Urothelium cell line (cell line): ENCODE measurements around the gene CAPNS1.
"Not testable (repeated sequence)": the region's sequence is repeated elsewhere in the genome, so short reads cannot be mapped to it uniquely, and the experiment has no call there.

ENCODE experiments used
- DNase-seq: peaks from one replicate; pipeline ENCODE4 v3.0.0; 2011; ENCODE audit warnings: low spot score, mixed read lengths
- FAIRE-seq: peaks from 2 replicates; lab custom pipeline; 2011; peaks lifted over from hg19 to GRCh38; lab: Jason Lieb, UNC

CAPNS1 gene

GRCh38 chr19:36149673-36150406 lies 10.0 kb downstream of the CAPNS1 start:
- FAIRE-seq (no peak), DNase-seq (no peak)

DNA sequence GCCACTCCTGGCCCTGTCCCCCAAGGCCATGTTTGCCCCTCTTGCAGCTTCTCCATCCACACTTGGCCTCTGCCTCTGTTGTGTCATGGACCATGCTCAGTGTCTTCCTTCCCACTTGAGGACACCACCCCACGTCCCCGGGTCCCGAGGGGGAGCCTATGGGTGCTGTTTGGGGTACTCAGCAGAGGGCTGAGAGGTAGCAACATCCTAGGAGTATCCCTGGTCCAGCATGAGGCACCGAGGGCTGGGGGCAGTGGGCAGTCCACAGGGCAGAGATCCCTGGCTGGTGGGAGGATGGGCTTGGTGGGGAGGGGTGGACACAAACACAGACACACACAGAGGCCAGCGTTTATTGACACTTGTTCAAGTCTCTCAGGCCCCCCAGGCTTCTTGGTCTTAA lies 10.7 kb downstream of the CAPNS1 start:
- FAIRE-seq (no peak), DNase-seq (no peak)

DNA sequence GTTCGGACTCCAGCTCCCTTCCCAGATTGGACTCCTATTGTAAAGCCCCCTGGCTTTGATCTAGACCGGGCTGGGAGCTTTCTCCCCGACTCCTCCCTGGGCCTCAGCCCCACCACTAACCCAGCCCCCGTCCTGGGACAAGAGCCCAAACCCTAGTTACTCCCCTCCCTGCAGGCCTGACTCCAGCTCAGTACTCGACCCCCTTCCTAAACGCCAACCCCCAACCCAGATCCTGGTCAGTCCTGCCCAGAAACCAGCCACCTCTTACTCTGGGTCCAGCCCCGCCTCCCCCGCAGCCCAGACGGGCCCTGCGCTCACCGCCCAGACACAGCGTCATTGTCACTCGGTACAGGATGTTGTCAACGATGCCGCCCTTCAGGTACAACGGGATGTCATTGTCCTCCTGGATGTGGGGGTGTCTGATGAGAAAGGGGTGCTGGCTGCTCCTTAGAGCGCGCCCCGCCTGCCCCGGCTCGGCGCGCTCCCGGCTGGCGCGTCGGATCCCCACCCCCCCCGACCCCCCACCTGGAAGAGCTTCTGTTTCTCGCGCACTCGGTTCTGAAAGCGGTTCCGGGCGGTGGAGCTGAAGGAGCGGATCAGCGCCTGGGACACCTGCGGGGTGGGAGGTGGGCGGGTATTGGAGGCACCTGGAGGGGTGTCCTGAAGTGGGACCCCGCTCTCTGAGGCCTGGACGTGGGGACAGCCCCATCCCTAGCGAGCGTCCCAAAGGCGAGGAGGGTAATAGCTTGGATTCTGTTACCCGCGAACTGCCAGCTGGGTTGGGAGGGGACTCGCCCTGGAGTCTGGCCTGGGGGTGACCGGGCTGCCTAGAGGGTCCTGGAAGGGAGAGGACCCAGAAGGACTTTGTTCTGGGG lies 11.5 kb downstream of the CAPNS1 start:
- peak; percentile 63 for FAIRE-seq

GRCh38 chr19:36152019-36152351 lies 12.1 kb downstream of the CAPNS1 start:
- FAIRE-seq = no peak
- no peak for DNase-seq

More for the DNA sequence above, 11.5 kb downstream of the CAPNS1 start:
- DNase-seq = no peak

GRCh38 chr19:36152352-36153091 lies 12.7 kb downstream of the CAPNS1 start, which contains the start of gene COX7A1:
Gene COX7A1, minus strand, starts transcription at chr19:36152447. Its CDS starts 40 bp downstream, at chr19:36152407.
- FAIRE-seq (no peak), DNase-seq (no peak)

- no peak for DNase-seq
- no peak for FAIRE-seq
These were observed 13.3 kb downstream of the CAPNS1 start for GRCh38 chr19:36153126-36153525.

DNA sequence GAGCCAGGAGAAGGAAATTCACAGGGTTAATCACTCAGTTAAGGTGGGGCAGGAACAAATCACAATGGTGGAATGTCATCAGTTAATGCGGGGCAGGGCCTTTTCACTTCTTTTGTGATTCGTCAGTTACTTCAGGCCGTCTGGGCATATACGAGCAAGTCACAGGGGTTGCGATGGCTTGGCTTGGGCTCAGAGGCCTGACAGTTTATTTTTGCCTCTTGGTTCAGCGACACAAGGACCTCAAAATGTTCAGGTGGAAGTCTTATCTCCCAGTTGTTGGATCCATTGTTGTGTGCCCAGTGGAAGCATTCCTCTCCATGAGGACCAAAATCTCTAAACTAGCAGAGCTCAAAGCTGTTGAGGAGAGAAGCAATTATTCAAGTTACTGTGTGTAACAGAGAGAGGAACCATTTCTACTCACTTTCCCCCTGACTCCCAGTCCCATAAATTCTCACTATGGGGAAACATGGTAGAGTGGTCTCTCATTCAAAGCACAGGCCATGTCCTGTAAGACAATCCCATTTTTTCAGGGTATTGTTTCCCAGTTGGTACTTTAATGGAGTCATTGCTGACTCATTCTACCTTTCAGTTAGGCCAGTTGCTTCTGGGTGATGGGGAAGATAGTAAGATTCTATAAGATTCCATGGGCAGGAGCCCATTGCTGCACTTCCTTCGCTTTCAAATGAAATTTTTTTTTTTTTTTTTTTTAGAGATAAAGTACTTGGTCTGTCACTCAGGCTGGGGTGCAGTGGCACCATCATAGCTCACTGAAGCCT lies 21.1 kb downstream of the CAPNS1 start:
- DNase-seq = no peak
- no peak for FAIRE-seq

GRCh38 chr19:36163813-36164212 lies 23.9 kb downstream of the CAPNS1 start:
- DNase-seq (no peak), FAIRE-seq (no peak)

DNA sequence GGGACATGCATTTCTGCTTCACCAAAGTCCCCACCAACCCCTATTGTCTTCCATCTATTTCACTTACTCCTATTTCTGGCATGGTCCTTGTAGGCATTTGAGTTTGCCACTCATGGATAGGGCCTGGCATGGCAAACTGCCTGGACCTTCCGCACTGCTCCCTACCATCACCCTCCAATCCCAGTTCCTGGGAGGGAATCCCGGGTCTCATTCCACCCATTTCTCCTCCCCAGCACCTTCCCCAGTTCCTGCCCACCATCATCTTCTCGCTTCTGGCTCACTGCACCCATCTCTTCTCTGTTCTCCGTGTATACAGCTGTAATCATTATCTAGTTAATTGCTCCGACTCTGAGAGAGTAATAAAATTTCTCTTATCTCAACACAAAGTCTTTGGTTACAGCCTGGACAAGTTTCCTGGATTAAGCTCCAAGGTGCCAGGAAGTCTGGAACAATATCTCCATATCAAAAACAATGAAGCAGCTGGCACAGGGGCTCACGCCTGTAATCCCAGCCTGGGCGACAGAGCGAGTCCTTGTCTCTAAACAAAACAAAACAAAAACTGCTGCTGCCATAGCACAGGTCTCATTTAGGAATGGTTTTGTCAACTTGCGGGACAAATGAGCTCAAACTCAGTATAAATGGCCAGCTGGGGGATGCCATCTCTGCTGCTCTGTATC lies 29.4 kb downstream of the CAPNS1 start:
- DNase-seq = no peak
- FAIRE-seq = no peak

DNA sequence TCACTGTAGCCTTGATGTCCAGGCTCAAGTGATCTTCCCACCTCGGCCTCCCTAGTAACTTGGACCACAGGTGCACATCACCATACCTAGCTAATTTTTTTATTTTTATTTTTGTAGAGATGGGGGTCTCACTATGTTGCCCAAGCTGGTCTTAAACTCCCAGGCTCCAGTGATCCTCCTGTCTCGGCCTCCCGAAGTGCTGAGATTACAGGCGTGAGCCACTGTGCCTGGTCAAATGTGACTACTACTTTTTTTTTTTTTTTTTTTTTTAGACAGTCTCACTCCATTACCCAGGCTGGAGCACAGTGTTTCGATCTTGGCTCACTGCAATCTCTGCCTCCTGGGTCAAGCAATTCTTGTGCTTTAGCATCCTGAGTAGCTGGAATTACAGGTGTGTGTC lies 33.0 kb downstream of the CAPNS1 start:
- no peak for DNase-seq

GRCh38 chr19:36173846-36174245 lies 34.0 kb downstream of the CAPNS1 start:
- not testable (repeated sequence) for DNase-seq, FAIRE-seq

More for the DNA sequence above, 33.0 kb downstream of the CAPNS1 start:
- FAIRE-seq = no peak

- not testable (repeated sequence) for DNase-seq, FAIRE-seq
These were observed 39.2 kb downstream of the CAPNS1 start for GRCh38 chr19:36179077-36179476.

DNA sequence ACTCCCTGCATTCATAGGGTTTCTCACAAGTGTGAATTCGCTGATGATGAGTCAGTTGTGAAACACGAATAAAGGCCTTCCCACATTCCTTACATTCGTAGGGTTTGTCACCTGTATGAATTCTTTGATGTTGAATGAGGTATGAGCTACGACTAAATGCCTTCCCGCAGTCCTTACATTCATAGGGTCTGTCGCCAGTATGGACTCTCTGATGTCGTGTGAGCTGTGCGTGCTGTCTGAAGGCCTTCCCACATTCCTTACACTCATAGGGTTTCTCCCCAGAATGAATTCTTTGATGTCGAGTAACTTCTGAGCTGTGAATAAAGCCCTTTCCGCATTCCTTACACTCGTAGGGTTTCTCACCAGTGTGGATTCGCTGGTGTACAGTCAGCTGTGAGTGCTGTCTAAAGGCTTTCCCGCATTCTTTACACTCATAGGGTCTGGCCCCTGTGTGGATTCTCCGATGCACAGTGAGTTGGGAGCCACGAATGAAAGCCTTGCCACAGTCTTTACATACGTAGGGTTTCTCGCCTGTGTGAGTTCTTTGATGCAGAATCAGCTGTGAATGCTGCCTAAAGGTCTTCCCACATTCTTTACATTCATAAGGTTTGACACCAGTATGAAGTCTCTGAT lies 42.9 kb downstream of the CAPNS1 start:
- DNase-seq (peak; percentile 63), FAIRE-seq (peak; percentile 42)

GRCh38 chr19:36183245-36183628 lies 43.4 kb downstream of the CAPNS1 start:
- DNase-seq (peak; percentile 35), FAIRE-seq (no peak)

DNA sequence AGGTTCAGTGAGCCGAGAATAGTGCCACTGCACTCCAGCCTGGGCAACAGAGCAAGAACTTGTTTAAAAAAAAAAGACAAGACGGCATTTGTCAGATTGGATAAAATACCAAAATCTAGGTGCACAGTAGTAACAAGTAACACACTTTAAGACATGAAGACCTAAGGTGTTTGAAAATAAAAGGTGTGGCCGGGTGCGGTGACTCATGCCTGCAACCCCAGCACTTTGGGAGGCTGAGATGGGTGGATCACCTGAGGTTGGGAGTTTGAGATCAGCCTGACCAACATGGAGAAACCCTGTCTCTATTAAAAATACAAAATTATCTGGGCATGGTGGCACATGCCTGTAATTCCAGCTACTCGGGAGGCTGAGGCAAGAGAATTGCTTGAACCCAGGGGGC lies 46.9 kb downstream of the CAPNS1 start:
- FAIRE-seq, DNase-seq: not testable (repeated sequence)

DNA sequence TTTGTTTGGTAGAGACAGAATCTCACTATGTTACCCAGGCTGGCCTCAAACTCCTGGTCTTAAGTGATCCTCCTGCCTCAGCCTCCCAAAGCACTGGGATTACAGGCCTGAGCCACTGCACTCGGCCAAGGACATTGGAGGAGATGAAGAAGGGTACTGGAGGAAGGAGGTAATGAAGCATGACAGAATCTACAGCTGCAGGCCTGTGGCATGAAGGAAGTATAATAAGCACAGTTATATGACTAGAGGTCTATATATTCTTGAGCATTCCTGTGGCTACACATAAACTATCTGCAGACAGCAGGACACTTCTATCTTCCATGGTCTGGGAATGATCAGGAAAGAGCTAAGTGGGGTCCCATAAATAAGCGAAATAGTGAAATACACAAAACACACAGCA lies 56.4 kb downstream of the CAPNS1 start:
- DNase-seq = no peak
- FAIRE-seq = no peak

- no peak for FAIRE-seq
These were observed 58.3 kb downstream of the CAPNS1 start for GRCh38 chr19:36198119-36198518.

More at GRCh38 chr19:36198119-36198518, 58.3 kb downstream of the CAPNS1 start:
- DNase-seq = no peak
